ENCODE data around the gene PDE4B. TPM values are rescaled to one million over a fixed set of nuclear protein-coding genes. Genes with fewer than 3 reads are reported as not detected.

PDE4B gene
- total RNA-seq, 1 donor from 2014 or later = 54.6 TPM

- intact Hi-C loops (cut with micrococcal nuclease) = no loop called here
These were observed 575.6 kb downstream of the PDE4B start for GRCh38 chr1:66368261-66368660.

- intact Hi-C loops (cut with micrococcal nuclease) = loop anchor here (2.0 to 10.0 kb wide), 4 partner anchors 188 to 1406 kb away; partner anchors contain the start of genes JAK1, LEPR and LEPROT
These were observed 577.8 kb downstream of the PDE4B start for GRCh38 chr1:66370462-66370971.

GRCh38 chr1:66371233-66372005 is 578.7 kb downstream of the PDE4B start:
- intact Hi-C loops (cut with micrococcal nuclease) = loop anchor here (2.0 to 10.0 kb wide), 4 partner anchors 189 to 1407 kb away; partner anchors contain the start of genes JAK1, LEPR and LEPROT

GRCh38 chr1:66372522-66373101 is 579.9 kb downstream of the PDE4B start:
- intact Hi-C loops (cut with micrococcal nuclease) = loop anchor here (5.0 to 10.0 kb wide), 3 partner anchors 190 to 1408 kb away; partner anchors contain the start of gene JAK1

GRCh38 chr1:66373157-66373591 is 580.5 kb downstream of the PDE4B start:
- intact Hi-C loops (cut with micrococcal nuclease) = loop anchor here (5.0 to 10.0 kb wide), 3 partner anchors 191 to 1408 kb away; partner anchors contain the start of gene JAK1

- intact Hi-C loops (cut with micrococcal nuclease) = loop anchor here (1.0 to 10.0 kb wide), 14 partner anchors 22 to 1409 kb away; partner anchors contain the start of gene JAK1
These were observed 581.5 kb downstream of the PDE4B start for GRCh38 chr1:66374148-66374547.

GRCh38 chr1:66374561-66375111 is 581.9 kb downstream of the PDE4B start:
- intact Hi-C loops (cut with micrococcal nuclease) = loop anchor here (1.0 to 10.0 kb wide), 14 partner anchors 22 to 1410 kb away; partner anchors contain the start of gene JAK1

GRCh38 chr1:66375125-66375524 is 582.4 kb downstream of the PDE4B start:
- intact Hi-C loops (cut with micrococcal nuclease) = loop anchor here (2.0 to 10.0 kb wide), 3 partner anchors 100 to 1410 kb away; partner anchors contain the start of gene JAK1

- intact Hi-C loops (cut with micrococcal nuclease) = loop anchor here (2.0 kb wide), 1 partner anchor 14 kb away; no protein-coding TSS in a partner anchor
These were observed 587.9 kb downstream of the PDE4B start for GRCh38 chr1:66380452-66381212.

- intact Hi-C loops (cut with micrococcal nuclease) = loop anchor here (2.0 kb wide), 1 partner anchor 13 kb away; no protein-coding TSS in a partner anchor
These were observed 589.1 kb downstream of the PDE4B start for GRCh38 chr1:66381621-66382275.

GRCh38 chr1:66383168-66383567 is 590.5 kb downstream of the PDE4B start:
- intact Hi-C loops (cut with micrococcal nuclease) = no loop called here

- intact Hi-C loops (cut with micrococcal nuclease) = no loop called here
These were observed 590.9 kb downstream of the PDE4B start for GRCh38 chr1:66383611-66384010.

- intact Hi-C loops (cut with micrococcal nuclease) = no loop called here
These were observed 591.7 kb downstream of the PDE4B start for GRCh38 chr1:66384258-66384921.

- intact Hi-C loops (cut with micrococcal nuclease) = no loop called here
These were observed 594.0 kb downstream of the PDE4B start for GRCh38 chr1:66386712-66387111.

GRCh38 chr1:66388913-66389312 is 596.2 kb downstream of the PDE4B start:
- intact Hi-C loops (cut with micrococcal nuclease) = no loop called here

GRCh38 chr1:66393586-66394287 is 601.0 kb downstream of the PDE4B start:
- intact Hi-C loops (cut with micrococcal nuclease) = loop anchor here (2.0 kb wide), 1 partner anchor 13 kb away; no protein-coding TSS in a partner anchor

GRCh38 chr1:66394603-66395002 is 601.9 kb downstream of the PDE4B start:
- intact Hi-C loops (cut with micrococcal nuclease) = loop anchor here (2.0 kb wide), 1 partner anchor 14 kb away; no protein-coding TSS in a partner anchor

GRCh38 chr1:66395202-66396061 is 602.7 kb downstream of the PDE4B start:
- intact Hi-C loops (cut with micrococcal nuclease) = loop anchor here (2.0 kb wide), 1 partner anchor 15 kb away; no protein-coding TSS in a partner anchor
